GM19239 (cell line): ENCODE data around the gene ALPG.
"Not testable (repeated sequence)": the region's sequence is repeated elsewhere in the genome, so short reads cannot be mapped to it uniquely, and the experiment has no call there.

Experiments used
- DNase-seq: peaks from one replicate; pipeline ENCODE4 v3.0.0; 2011; ENCODE audit warnings: low spot score; ENCODE audit not compliant: insufficient read length
- FAIRE-seq: peaks from 2 replicates; lab custom pipeline; 2011; peaks lifted over from hg19 to GRCh38; lab: Jason Lieb, UNC

ALPG gene

GRCh38 chr2:232376260-232376659, 30.4 kb upstream of the ALPG start:
- FAIRE-seq (no peak), DNase-seq (no peak)

- FAIRE-seq (no peak), DNase-seq (no peak)
These were observed 29.9 kb upstream of the ALPG start for GRCh38 chr2:232376713-232377112.

GRCh38 chr2:232377319-232377718, 29.3 kb upstream of the ALPG start:
- no peak for DNase-seq
- no peak for FAIRE-seq

GRCh38 chr2:232377841-232378734, 28.6 kb upstream of the ALPG start:
- DNase-seq = no peak

GRCh38 chr2:232378735-232379151, 27.9 kb upstream of the ALPG start, which contains the start of gene ALPP:
Gene ALPP, plus strand, starts transcription at chr2:232378751. Its CDS starts 52 bp downstream, at chr2:232378803.
- DNase-seq, FAIRE-seq: not testable (repeated sequence)

More at GRCh38 chr2:232377841-232378734, 28.6 kb upstream of the ALPG start:
- no peak for FAIRE-seq

GRCh38 chr2:232379610-232380590, 26.7 kb upstream of the ALPG start:
- not testable (repeated sequence) for DNase-seq, FAIRE-seq

GRCh38 chr2:232381204-232382031, 25.2 kb upstream of the ALPG start:
- DNase-seq, FAIRE-seq: not testable (repeated sequence)

- no peak for FAIRE-seq
- no peak for DNase-seq
These were observed 24.1 kb upstream of the ALPG start for GRCh38 chr2:232382331-232383225.

- no peak for FAIRE-seq
- DNase-seq = no peak
These were observed 22.2 kb upstream of the ALPG start for GRCh38 chr2:232384466-232384865.

GRCh38 chr2:232385058-232385457, 21.6 kb upstream of the ALPG start:
- not testable (repeated sequence) for DNase-seq, FAIRE-seq

- FAIRE-seq (no peak), DNase-seq (no peak)
These were observed 20.8 kb upstream of the ALPG start for GRCh38 chr2:232385660-232386489.

GRCh38 chr2:232386490-232386739, 20.2 kb upstream of the ALPG start:
- DNase-seq (no peak), FAIRE-seq (no peak)

- DNase-seq = no peak
- no peak for FAIRE-seq
These were observed 19.7 kb upstream of the ALPG start for GRCh38 chr2:232386740-232387450.

GRCh38 chr2:232387451-232388171, 19.0 kb upstream of the ALPG start:
- no peak for FAIRE-seq
- no peak for DNase-seq

- DNase-seq (no peak), FAIRE-seq (no peak)
These were observed 18.2 kb upstream of the ALPG start for GRCh38 chr2:232388324-232388891.

GRCh38 chr2:232389327-232389726, 17.3 kb upstream of the ALPG start:
- FAIRE-seq (no peak), DNase-seq (no peak)

- FAIRE-seq (no peak), DNase-seq (no peak)
These were observed 16.0 kb upstream of the ALPG start for GRCh38 chr2:232390661-232391060.
